OCI-LY7 (cell line): ENCODE measurements around the gene ACIN1. TPM values are rescaled to one million over a fixed set of nuclear protein-coding genes. Genes with fewer than 3 reads are reported as not detected.

ENCODE experiments used
- BruUV-seq: library from RNA; stranded (reverse); fragments of 400-500 nt; replicated peaks from 2 replicates; lab custom pipeline; 2021; lab: Mats Ljungman, UMichigan
- CTCF ChIA-PET: fragments of 300-600 bp; sonication (Branson Sonifier 250); formaldehyde crosslinking; loops from one replicate; lab custom pipeline; 2022; ENCODE audit warnings: antibody characterized with exemption; ENCODE audit not compliant: unreplicated experiment; lab: Charles Lee
- POLR2A ChIA-PET: fragments of 300-600 bp; sonication (Branson Sonifier 250); formaldehyde crosslinking; loops from one replicate; lab custom pipeline; 2022; ENCODE audit warnings: antibody characterized with exemption; lab: Charles Lee
- DNase-seq: peaks from one replicate; pipeline ENCODE4 v3.0.0-alpha.2; 2015; ENCODE audit warnings: low spot score
- H2AFZ ChIP-seq: fragments of 200-600 bp; sonication (generic), shearing (Covaris generic); 2 replicates; pipeline ENCODE4 v1.6.1; 2014; ENCODE audit warnings: mild to moderate bottlenecking, antibody characterized with exemption, low read length, moderate library complexity
- H3K27ac ChIP-seq: fragments of 200-600 bp; sonication (generic); 2 replicates; pipeline ENCODE4 v1.5.1; 2014; ENCODE audit warnings: mixed run types, low read depth, mild to moderate bottlenecking, moderate library complexity, low read length, inconsistent platforms; ENCODE audit not compliant: poor library complexity, severe bottlenecking
- H3K36me3 ChIP-seq: fragments of 200-600 bp; sonication (generic); 2 replicates; pipeline ENCODE4 v1.6.1; 2014; ENCODE audit warnings: mild to moderate bottlenecking, antibody characterized with exemption, low read length, moderate library complexity, mixed read lengths; ENCODE audit not compliant: insufficient read depth
- H3K4me1 ChIP-seq: fragments of 200-600 bp; sonication (generic); 2 replicates; pipeline ENCODE4 v1.5.1; 2014; ENCODE audit warnings: mild to moderate bottlenecking, low read length; ENCODE audit not compliant: insufficient read depth, poor library complexity, severe bottlenecking
- H3K4me2 ChIP-seq: fragments of 200-600 bp; sonication (generic); 2 replicates; pipeline ENCODE4 v1.6.1; 2014; ENCODE audit warnings: mild to moderate bottlenecking, low read length
- H3K4me3 ChIP-seq: fragments of 200-600 bp; sonication (generic); 2 replicates; pipeline ENCODE4 v1.5.1; 2014; ENCODE audit warnings: mild to moderate bottlenecking, low read depth, low read length; ENCODE audit not compliant: poor library complexity, severe bottlenecking
- H3K79me2 ChIP-seq: fragments of 200-600 bp; sonication (generic); 2 replicates; pipeline ENCODE4 v1.6.1; 2016; ENCODE audit warnings: low read depth, mild to moderate bottlenecking, low read length, moderate library complexity, mixed read lengths; ENCODE audit not compliant: insufficient read depth
- H3K9me2 ChIP-seq: fragments of 200-600 bp; sonication (generic); 2 replicates; pipeline ENCODE4 v1.6.1; 2016; ENCODE audit warnings: mild to moderate bottlenecking, low read length, mixed read lengths; ENCODE audit not compliant: insufficient read depth
- H3K9me3 ChIP-seq: fragments of 200-600 bp; sonication (generic); 2 replicates; pipeline ENCODE4 v1.6.1; 2014; ENCODE audit warnings: mild to moderate bottlenecking, mixed run types, low read length, mixed read lengths
- H4K20me1 ChIP-seq: fragments of 200-600 bp; sonication (generic); 2 replicates; pipeline ENCODE4 v1.6.1; 2014; ENCODE audit warnings: mild to moderate bottlenecking, antibody characterized with exemption, low read length, moderate library complexity, mixed read lengths; ENCODE audit not compliant: insufficient read depth
- EZH2phosphoT487 ChIP-seq: fragments of 200-600 bp; sonication (generic); IDR thresholded peaks from 2 replicates; pipeline ENCODE4 v1.6.1; 2018; ENCODE audit warnings: low read depth, borderline replicate concordance, mild to moderate bottlenecking, mixed run types, antibody characterized with exemption, low read length, moderate library complexity, mixed read lengths
- intact Hi-C: fragments of 100-400 bp; cut with micrococcal nuclease; formaldehyde crosslinking; loops from one replicate; pipeline ENCODE4 v1.10.0; 2022; ENCODE audit not compliant: unreplicated experiment
- total RNA-seq, 2 experiments: library from RNA; depleted of rRNA in 1 of 2; stranded (reverse); fragments of >200 nt in 1 of 2; shearing (Covaris generic) in 1 of 2; gene quantifications; 2 replicates each; pipeline ENCODE4 v1.2.3, GENCODE V29; 2014 to 2022
- TF ChIP-seq, protein P1 (sequence below): fragments of 200-600 bp; sonication (generic); conservative IDR thresholded peaks from 2 replicates; pipeline ENCODE4 v1.5.1; 2014; ENCODE audit warnings: mild to moderate bottlenecking, antibody characterized with exemption, low read length, moderate library complexity, mixed read lengths

The ACIN1 gene
- total RNA-seq, 2 experiments from 2014 or later = 107 to 206 TPM

DNA sequence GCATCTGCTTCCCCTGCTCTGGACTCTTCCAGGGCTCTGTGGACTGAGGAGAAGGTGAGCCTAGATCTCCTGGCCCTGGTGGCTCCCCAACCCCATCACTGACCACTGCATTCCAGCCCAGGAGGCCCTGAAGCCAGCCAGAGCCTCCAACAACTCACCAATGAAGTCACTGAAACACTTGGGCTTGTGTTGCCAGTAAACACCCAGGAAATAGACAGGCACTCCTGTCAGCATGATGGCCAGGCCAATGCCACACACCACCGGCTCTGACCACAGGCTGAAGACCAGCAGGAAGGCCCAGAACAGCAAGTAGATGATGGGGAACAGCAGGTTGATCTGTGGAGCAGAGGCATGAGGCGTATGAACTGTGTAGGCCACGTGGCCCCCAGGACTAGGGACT, 32.9 kb upstream of the ACIN1 start:
- H3K9me3 ChIP-seq = no peaks in the 10 kb centered on the region
- no peak for DNase-seq
- H3K4me2 ChIP-seq = no peak overlapping the region
- intact Hi-C loops = no loop called here
- H3K36me3 ChIP-seq = no peaks in the 10 kb centered on the region
- ChIA-PET CTCF (no interaction called here), POLR2A (no interaction called here)
- no peaks in the 10 kb centered on the region for H3K9me2 ChIP-seq
- BruUV-seq = no TSS peak
- H2AFZ ChIP-seq = 0 out of 2 replicates have a peak overlapping the region, but pooled peaks have one; percentile 43
- H4K20me1 ChIP-seq = no peaks in the 10 kb centered on the region
- TF ChIP-seq EZH2phosphoT487 = no peak
- TF ChIP-seq, protein P1, sequence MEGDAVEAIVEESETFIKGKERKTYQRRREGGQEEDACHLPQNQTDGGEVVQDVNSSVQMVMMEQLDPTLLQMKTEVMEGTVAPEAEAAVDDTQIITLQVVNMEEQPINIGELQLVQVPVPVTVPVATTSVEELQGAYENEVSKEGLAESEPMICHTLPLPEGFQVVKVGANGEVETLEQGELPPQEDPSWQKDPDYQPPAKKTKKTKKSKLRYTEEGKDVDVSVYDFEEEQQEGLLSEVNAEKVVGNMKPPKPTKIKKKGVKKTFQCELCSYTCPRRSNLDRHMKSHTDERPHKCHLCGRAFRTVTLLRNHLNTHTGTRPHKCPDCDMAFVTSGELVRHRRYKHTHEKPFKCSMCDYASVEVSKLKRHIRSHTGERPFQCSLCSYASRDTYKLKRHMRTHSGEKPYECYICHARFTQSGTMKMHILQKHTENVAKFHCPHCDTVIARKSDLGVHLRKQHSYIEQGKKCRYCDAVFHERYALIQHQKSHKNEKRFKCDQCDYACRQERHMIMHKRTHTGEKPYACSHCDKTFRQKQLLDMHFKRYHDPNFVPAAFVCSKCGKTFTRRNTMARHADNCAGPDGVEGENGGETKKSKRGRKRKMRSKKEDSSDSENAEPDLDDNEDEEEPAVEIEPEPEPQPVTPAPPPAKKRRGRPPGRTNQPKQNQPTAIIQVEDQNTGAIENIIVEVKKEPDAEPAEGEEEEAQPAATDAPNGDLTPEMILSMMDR = no peak
- H3K4me1 ChIP-seq = no peaks in the 10 kb centered on the region
- H3K27ac ChIP-seq = no peak overlapping the region
- no peaks in the 10 kb centered on the region for H3K79me2 ChIP-seq
- H3K4me3 ChIP-seq = no peak overlapping the region

DNA sequence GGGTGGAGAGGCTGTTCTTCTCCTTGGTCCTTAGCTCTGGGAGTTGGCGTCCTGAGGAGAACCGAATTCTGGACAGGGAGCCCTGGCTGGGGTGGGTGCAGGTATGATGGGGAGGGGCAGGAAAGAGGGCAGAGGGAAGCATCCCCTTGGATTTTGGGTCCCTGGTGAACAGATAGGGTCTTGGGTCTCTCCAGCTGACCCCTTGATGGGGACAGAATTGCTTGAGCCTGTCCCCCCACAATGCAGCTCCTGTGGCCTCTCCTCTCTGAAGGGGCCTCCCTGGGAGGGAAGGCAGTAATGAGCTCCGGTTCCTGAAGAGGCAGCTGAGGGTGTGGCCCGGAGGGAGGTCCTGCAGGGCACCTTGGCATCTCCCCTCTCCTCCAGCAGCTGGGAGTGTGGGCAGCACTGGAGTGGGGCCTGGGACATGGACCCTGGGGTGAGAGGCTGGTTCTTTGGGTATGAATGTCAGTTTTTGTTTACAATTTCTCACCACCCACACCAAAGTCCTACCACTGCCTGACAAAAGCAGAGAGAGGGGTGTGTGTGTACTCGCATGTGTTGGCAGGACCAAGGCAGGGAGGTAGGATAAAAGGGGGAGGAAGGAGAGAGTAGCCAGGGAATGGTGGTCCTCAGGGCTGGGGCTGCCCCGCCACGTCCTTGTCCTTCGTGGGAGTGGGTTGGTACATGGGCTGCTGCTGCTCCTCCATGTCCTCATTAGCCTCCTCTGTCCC, 31.8 kb upstream of the ACIN1 start:
- Histone ChIP-seq H2AFZ (no peak overlapping the region), H3K4me1 (peaks cover 5% of the 10 kb centered on the region), H4K20me1 (no peaks in the 10 kb centered on the region), H3K27ac (no peak overlapping the region), H3K4me3 (no peak overlapping the region), H3K79me2 (no peaks in the 10 kb centered on the region), H3K9me2 (no peaks in the 10 kb centered on the region), H3K36me3 (no peaks in the 10 kb centered on the region), H3K4me2 (no peak overlapping the region), H3K9me3 (no peaks in the 10 kb centered on the region)
- no peak for DNase-seq
- no TSS peak for BruUV-seq
- intact Hi-C loops = no loop called here
- TF ChIP-seq, protein P1 = no peak
- no peak for TF ChIP-seq EZH2phosphoT487
- ChIA-PET CTCF (no interaction called here), POLR2A (interaction anchor here (0.6 kb wide), 1 partner anchor 156 kb away, joined by 3 read pairs; no protein-coding TSS in a partner anchor)

DNA sequence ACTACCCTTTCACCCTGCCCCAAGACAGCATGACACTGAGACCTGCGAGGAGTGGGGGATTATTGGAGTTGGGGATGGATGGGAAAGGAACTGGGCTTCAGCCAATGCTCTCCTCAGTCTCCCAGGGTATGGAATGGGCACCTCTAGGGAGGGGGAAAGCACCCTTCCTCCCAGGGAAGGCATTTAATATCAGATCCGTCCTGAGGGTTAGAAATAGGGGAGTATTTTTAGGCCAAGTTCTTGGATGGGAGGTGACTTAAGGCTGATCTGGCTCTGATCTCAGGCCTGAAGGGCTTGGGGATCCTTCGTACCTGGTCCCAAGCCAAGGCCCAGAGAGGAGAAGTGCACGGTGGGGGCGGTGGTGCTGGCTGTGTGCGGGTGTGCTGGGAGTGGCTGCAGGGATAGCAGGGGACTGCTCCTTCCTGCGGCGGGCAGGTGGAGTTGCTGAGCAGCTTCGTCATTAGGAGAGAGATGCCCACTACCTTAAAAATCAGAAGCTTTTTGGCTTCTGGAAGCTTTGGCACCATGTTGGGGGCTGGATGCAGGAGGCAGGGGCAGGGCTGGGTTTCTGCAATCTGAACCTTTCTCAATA, 31.1 kb upstream of the ACIN1 start:
- intact Hi-C loops = no loop called here

More for the DNA sequence above, 31.1 kb upstream of the ACIN1 start:
- H3K36me3 ChIP-seq = no peaks in the 10 kb centered on the region
- TF ChIP-seq, protein P1 = no peak
- no peak for TF ChIP-seq EZH2phosphoT487
- no peaks in the 10 kb centered on the region for H3K79me2 ChIP-seq
- DNase-seq = no peak
- no peaks in the 10 kb centered on the region for H3K9me2 ChIP-seq
- CTCF ChIA-PET = no interaction called here
- no TSS peak for BruUV-seq
- H3K4me3 ChIP-seq = no peak overlapping the region
- H3K4me2 ChIP-seq = no peak overlapping the region
- H3K4me1 ChIP-seq = peaks cover 12% of the 10 kb centered on the region
- no peak overlapping the region for H3K27ac ChIP-seq
- no peak overlapping the region for H2AFZ ChIP-seq
- H3K9me3 ChIP-seq = no peaks in the 10 kb centered on the region
- H4K20me1 ChIP-seq = no peaks in the 10 kb centered on the region
- POLR2A ChIA-PET = interaction anchor here (0.6 kb wide), 1 partner anchor 157 kb away, joined by 3 read pairs; no protein-coding TSS in a partner anchor
